A673 (cell line): ENCODE data around the gene INTS1.

Experiments
- EZH2 ChIP-seq: fragments of 200-600 bp; sonication (generic); IDR thresholded peaks from 2 replicates; pipeline ENCODE4 v1.6.1; 2017; ENCODE audit warnings: borderline replicate concordance, low read depth, mild to moderate bottlenecking, mixed read lengths, antibody characterized with exemption, low read length; ENCODE audit not compliant: poor library complexity, severe bottlenecking
- TF ChIP-seq, protein P1 (sequence below): fragments of 300-800, 200-600 bp; sonication (generic); conservative IDR thresholded peaks from 2 replicates; pipeline ENCODE4 v1.5.1; 2017; ENCODE audit warnings: low read depth, mild to moderate bottlenecking, antibody characterized with exemption, low read length, moderate library complexity, mixed read lengths

DNA sequence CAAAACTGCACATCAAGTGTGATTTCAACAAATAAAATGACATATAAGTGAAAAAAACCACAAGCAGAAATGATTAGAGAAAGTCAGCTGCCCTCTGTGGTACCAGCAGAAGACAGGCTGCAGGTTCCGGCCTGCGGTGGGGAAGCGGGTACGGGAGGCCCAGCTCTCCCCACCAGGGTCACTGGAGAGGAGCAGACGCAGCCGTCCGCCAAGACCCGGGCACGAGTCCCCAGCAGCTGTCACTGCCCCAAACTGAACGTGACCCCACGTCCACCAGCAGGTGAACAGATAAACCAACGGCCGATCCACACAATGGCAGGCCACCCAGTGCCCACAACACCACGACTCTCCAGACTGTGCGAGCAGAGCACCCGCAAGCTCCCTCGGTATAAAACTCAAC is 28.8 kb downstream of the INTS1 start:
- TF ChIP-seq, protein P1, sequence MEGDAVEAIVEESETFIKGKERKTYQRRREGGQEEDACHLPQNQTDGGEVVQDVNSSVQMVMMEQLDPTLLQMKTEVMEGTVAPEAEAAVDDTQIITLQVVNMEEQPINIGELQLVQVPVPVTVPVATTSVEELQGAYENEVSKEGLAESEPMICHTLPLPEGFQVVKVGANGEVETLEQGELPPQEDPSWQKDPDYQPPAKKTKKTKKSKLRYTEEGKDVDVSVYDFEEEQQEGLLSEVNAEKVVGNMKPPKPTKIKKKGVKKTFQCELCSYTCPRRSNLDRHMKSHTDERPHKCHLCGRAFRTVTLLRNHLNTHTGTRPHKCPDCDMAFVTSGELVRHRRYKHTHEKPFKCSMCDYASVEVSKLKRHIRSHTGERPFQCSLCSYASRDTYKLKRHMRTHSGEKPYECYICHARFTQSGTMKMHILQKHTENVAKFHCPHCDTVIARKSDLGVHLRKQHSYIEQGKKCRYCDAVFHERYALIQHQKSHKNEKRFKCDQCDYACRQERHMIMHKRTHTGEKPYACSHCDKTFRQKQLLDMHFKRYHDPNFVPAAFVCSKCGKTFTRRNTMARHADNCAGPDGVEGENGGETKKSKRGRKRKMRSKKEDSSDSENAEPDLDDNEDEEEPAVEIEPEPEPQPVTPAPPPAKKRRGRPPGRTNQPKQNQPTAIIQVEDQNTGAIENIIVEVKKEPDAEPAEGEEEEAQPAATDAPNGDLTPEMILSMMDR, result no peak
- TF ChIP-seq EZH2, result no peak
